ENCODE data around the gene FAHD1. TPM values are rescaled to one million over a fixed set of nuclear protein-coding genes. Genes with fewer than 3 reads are reported as not detected.

FAHD1 gene
- total and polyA plus RNA-seq, 9 of the 15 experiments (the other 6 are each of a cell fraction or from before 2014, with no cell fraction given) = 2.2 to 20.9 (median 10.7) TPM

- TF ChIP-seq ZNF318 (IDR thresholded peaks at IDR 0.05; ENCODE audit: borderline replicate concordance in 1 of 2, low read depth in 1 of 2) (no peak), USF2 (CRISPR knock-in tag; IDR thresholded peaks at IDR 0.05) (no peak), PHB (CRISPR knock-in tag; IDR thresholded peaks at IDR 0.05) (no peak)
Measured at GRCh38 chr16:1825864-1826690, 929 bp upstream of the FAHD1 start (continued).

Measured in K562 (cell line).